CD4-positive, alpha-beta T cell treated with Interferon gamma for 1 hour (primary cell): ENCODE measurements around the gene NUDT16L1.
"Not testable (repeated sequence)": the region's sequence is repeated elsewhere in the genome, so short reads cannot be mapped to it uniquely, and the experiment has no call there.

Experiments
- DNase-seq: peaks from one replicate; pipeline ENCODE4 v3.0.0-alpha.2; 2020

Gene NUDT16L1

GRCh38 chr16:4726616-4727015 lies 33.3 kb downstream of the NUDT16L1 start:
- DNase-seq = no peak

GRCh38 chr16:4728676-4729075 lies 35.3 kb downstream of the NUDT16L1 start:
- DNase-seq = no peak

GRCh38 chr16:4729876-4730275 lies 36.5 kb downstream of the NUDT16L1 start:
- no peak for DNase-seq

GRCh38 chr16:4733211-4733742 lies 39.9 kb downstream of the NUDT16L1 start:
- no peak for DNase-seq

GRCh38 chr16:4733747-4734062 lies 40.3 kb downstream of the NUDT16L1 start:
- DNase-seq = no peak

- DNase-seq = peak; percentile 76
Observed at GRCh38 chr16:4734063-4734729, 40.8 kb downstream of the NUDT16L1 start, which contains the start of the genes ANKS3 and DNAAF8. Gene ANKS3, minus strand, starts transcription at chr16:4734271. Its CDS starts 4,122 bp downstream, at chr16:4730149. Gene DNAAF8, plus strand, starts transcription at chr16:4734537. Its CDS starts 1,978 bp downstream, at chr16:4736515.

- DNase-seq = peak; percentile 91
Observed at GRCh38 chr16:4734730-4735535, 41.6 kb downstream of the NUDT16L1 start.

GRCh38 chr16:4736546-4736945 lies 43.2 kb downstream of the NUDT16L1 start:
- DNase-seq = no peak

- no peak for DNase-seq
Observed at GRCh38 chr16:4737545-4737944, 44.2 kb downstream of the NUDT16L1 start.

GRCh38 chr16:4738370-4738769 lies 45.0 kb downstream of the NUDT16L1 start:
- DNase-seq = not testable (repeated sequence)

- no peak for DNase-seq
Observed at GRCh38 chr16:4743226-4743878, 50.0 kb downstream of the NUDT16L1 start.

GRCh38 chr16:4744555-4745273 lies 51.4 kb downstream of the NUDT16L1 start:
- no peak for DNase-seq

GRCh38 chr16:4745274-4745569 lies 51.9 kb downstream of the NUDT16L1 start:
- DNase-seq = no peak
